Ishikawa (cell line): ENCODE data around the gene ARID1B.

Experiments used
- RAD21 ChIP-seq: IDR thresholded peaks from 2 replicates; pipeline ENCODE4 v1.6.1; 2012; ENCODE audit warnings: low read depth
- REST ChIP-seq: IDR thresholded peaks from 2 replicates; pipeline ENCODE4 v1.6.1; 2012; ENCODE audit warnings: low read depth, mild to moderate bottlenecking
- TEAD4 ChIP-seq: IDR thresholded peaks from 2 replicates; pipeline ENCODE4 v1.6.1; 2012
- YY1 ChIP-seq: IDR thresholded peaks from 2 replicates; pipeline ENCODE4 v1.6.1; 2012; ENCODE audit warnings: low read depth
- ZBTB7A ChIP-seq: IDR thresholded peaks from 2 replicates; pipeline ENCODE4 v1.6.1; 2012; ENCODE audit warnings: low read depth

DNA sequence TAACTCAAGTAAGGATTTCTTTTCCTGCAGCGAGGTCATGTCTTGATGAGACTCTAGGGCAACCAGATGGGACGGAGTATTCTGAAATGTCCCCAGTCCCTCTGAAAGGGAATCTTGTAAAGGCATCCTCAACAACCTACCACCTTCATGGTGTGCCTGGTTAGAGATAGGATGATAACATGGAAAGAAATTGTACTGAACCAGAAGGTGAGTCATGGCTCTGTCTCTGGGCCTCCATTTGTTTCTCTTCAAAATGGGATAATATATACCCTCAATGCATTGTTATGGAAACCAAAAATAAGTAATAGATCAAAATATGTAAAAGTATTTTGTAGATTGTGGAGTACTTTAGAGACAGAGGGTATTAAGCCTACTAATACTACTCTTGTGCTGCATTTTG, 219.1 kb downstream of the ARID1B start:
- TF ChIP-seq ZBTB7A (no peak), TEAD4 (no peak), REST (no peak), YY1 (no peak), RAD21 (no peak)
